Putamen (tissue), 1 donor: ENCODE data around the gene SPATA2L.
A peak's percentile ranks its signal among the peaks of the same experiment; 100 is the strongest.

ENCODE experiments used
- DNase-seq: peaks from one replicate; pipeline ENCODE4 v3.0.0-alpha.2; 2016; ENCODE audit warnings: low spot score

SPATA2L gene

GRCh38 chr16:89701425-89702406, at the start of gene SPATA2L:
TSS of gene SPATA2L (minus strand) at chr16:89701705. CDS start at chr16:89701232, 473 bp downstream.
- peak; percentile 86 for DNase-seq

GRCh38 chr16:89749637-89750036, 48.1 kb upstream of the SPATA2L start:
- no peak for DNase-seq

GRCh38 chr16:89748921-89749320, 47.4 kb upstream of the SPATA2L start:
- DNase-seq: no peak

- no peak for DNase-seq
Observed at GRCh38 chr16:89748076-89748475, 46.6 kb upstream of the SPATA2L start.

- no peak for DNase-seq
Observed at GRCh38 chr16:89746043-89746442, 44.5 kb upstream of the SPATA2L start.

GRCh38 chr16:89744813-89745212, 43.3 kb upstream of the SPATA2L start:
- no peak for DNase-seq

- DNase-seq: no peak
Observed at GRCh38 chr16:89742948-89743347, 41.4 kb upstream of the SPATA2L start.

- DNase-seq: no peak
Observed at GRCh38 chr16:89741342-89742014, 40.0 kb upstream of the SPATA2L start.

GRCh38 chr16:89739383-89739782, 37.9 kb upstream of the SPATA2L start:
- no peak for DNase-seq

- DNase-seq: no peak
Observed at GRCh38 chr16:89738538-89739317, 37.2 kb upstream of the SPATA2L start.

GRCh38 chr16:89738072-89738377, 36.5 kb upstream of the SPATA2L start:
- DNase-seq: no peak

GRCh38 chr16:89737341-89738071, 36.0 kb upstream of the SPATA2L start:
- DNase-seq: no peak

- DNase-seq: no peak
Observed at GRCh38 chr16:89736554-89736953, 35.0 kb upstream of the SPATA2L start.

GRCh38 chr16:89733792-89734191, 32.3 kb upstream of the SPATA2L start:
- DNase-seq: no peak

- DNase-seq: no peak
Observed at GRCh38 chr16:89733322-89733721, 31.8 kb upstream of the SPATA2L start.

GRCh38 chr16:89732918-89733242, 31.4 kb upstream of the SPATA2L start:
- DNase-seq: no peak

- no peak for DNase-seq
Observed at GRCh38 chr16:89732142-89732917, 30.8 kb upstream of the SPATA2L start.

GRCh38 chr16:89730610-89731234, 29.2 kb upstream of the SPATA2L start:
- DNase-seq: no peak

- no peak for DNase-seq
Observed at GRCh38 chr16:89729863-89730593, 28.5 kb upstream of the SPATA2L start.

- DNase-seq: no peak
Observed at GRCh38 chr16:89729293-89729692, 27.8 kb upstream of the SPATA2L start.
